ENCODE results near the gene B4GALT1.

DNA sequence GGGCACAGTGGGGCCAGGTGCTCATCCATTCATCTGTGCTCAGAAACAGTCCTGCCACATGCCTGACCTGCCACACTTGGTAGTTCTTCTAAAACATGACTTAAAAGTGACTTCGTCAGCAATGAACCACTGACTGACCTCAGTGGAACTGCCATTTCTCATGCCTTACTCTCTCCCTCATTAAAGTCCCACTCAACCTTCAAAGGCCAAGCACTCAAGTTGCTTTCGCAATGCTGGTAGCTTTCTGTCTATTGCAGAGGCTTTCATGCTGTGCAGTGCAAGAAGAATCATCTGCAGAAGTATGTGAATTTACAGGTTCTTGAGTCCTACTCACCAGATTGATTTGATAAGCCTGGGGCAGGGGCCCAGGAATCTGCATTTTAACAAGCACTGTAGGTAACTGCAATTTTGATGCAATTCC is 23.9 kb downstream of the B4GALT1 start:
- TF ChIP-seq, protein P1, sequence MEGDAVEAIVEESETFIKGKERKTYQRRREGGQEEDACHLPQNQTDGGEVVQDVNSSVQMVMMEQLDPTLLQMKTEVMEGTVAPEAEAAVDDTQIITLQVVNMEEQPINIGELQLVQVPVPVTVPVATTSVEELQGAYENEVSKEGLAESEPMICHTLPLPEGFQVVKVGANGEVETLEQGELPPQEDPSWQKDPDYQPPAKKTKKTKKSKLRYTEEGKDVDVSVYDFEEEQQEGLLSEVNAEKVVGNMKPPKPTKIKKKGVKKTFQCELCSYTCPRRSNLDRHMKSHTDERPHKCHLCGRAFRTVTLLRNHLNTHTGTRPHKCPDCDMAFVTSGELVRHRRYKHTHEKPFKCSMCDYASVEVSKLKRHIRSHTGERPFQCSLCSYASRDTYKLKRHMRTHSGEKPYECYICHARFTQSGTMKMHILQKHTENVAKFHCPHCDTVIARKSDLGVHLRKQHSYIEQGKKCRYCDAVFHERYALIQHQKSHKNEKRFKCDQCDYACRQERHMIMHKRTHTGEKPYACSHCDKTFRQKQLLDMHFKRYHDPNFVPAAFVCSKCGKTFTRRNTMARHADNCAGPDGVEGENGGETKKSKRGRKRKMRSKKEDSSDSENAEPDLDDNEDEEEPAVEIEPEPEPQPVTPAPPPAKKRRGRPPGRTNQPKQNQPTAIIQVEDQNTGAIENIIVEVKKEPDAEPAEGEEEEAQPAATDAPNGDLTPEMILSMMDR (IDR thresholded peaks at IDR 0.05), result no peak
- no peak for TF ChIP-seq ZFX (IDR thresholded peaks at IDR 0.05; ENCODE audit: borderline replicate concordance)

All from 22Rv1 (cell line).